Memory B cell (primary cell): Measurements from ENCODE around the gene SOS1.
A peak's percentile ranks its signal among the peaks of the same experiment; 100 is the strongest.
"Not testable (repeated sequence)": the region's sequence is repeated elsewhere in the genome, so short reads cannot be mapped to it uniquely, and the experiment has no call there.

ENCODE experiments used
- ATAC-seq: fragments of 150-1000 bp; cut with Tn5 transposase; 2 replicates; pipeline ENCODE4 v1.10.0; 2021; ENCODE audit warnings: low read depth, mild to moderate bottlenecking, moderate library complexity
- DNase-seq, 2 donors: peaks; one replicate each; pipeline ENCODE4 v3.0.0; 2022; ENCODE audit warnings: low spot score in 2 of 2
- H3K27ac Mint-ChIP-seq: one replicate; pipeline ENCODE4 v1.8.0; 2022; ENCODE audit warnings: mild to moderate bottlenecking, moderate library complexity, mixed read lengths
- H3K27me3 Mint-ChIP-seq: one replicate; pipeline ENCODE4 v1.8.0; 2022; ENCODE audit warnings: mixed read lengths
- H3K36me3 Mint-ChIP-seq: one replicate; pipeline ENCODE4 v1.8.0; 2022; ENCODE audit warnings: mild to moderate bottlenecking, mixed read lengths
- H3K4me1 Mint-ChIP-seq: one replicate; pipeline ENCODE4 v1.8.0; 2022; ENCODE audit warnings: mixed read lengths
- H3K4me3 Mint-ChIP-seq: one replicate; pipeline ENCODE4 v1.8.0; 2022; ENCODE audit warnings: mild to moderate bottlenecking, moderate library complexity, mixed read lengths
- H3K9me3 Mint-ChIP-seq: one replicate; pipeline ENCODE4 v1.8.0; 2022; ENCODE audit warnings: mixed read lengths

The SOS1 gene

GRCh38 chr2:39065616-39066015 is 55.2 kb downstream of the SOS1 start:
- Mint-ChIP-seq H3K36me3 (peaks cover 12% of the 10 kb centered on the region), H3K27ac (peak overlapping the region; percentile 37), H3K4me1 (peaks cover 13% of the 10 kb centered on the region), H3K9me3 (no peaks in the 10 kb centered on the region), H3K27me3 (no peaks in the 10 kb centered on the region), H3K4me3 (no peak overlapping the region)
- no peak for ATAC-seq
- no peak for DNase-seq

- DNase-seq, result no peak
- Mint-ChIP-seq H3K27me3 (no peaks in the 10 kb centered on the region), H3K36me3 (peaks cover 12% of the 10 kb centered on the region), H3K27ac (no peak overlapping the region), H3K9me3 (no peaks in the 10 kb centered on the region), H3K4me1 (peaks cover 5% of the 10 kb centered on the region), H3K4me3 (no peak overlapping the region)
- no peak for ATAC-seq
Observed at GRCh38 chr2:39062320-39062719, 58.5 kb downstream of the SOS1 start.

- peaks cover 2% of the 10 kb centered on the region for H3K4me1 Mint-ChIP-seq
- no peaks in the 10 kb centered on the region for H3K27me3 Mint-ChIP-seq
- no peak for DNase-seq
- no peak overlapping the region for H3K4me3 Mint-ChIP-seq
- ATAC-seq, result no peak
- no peaks in the 10 kb centered on the region for H3K9me3 Mint-ChIP-seq
- peak overlapping the region; percentile 4 for H3K27ac Mint-ChIP-seq
- H3K36me3 Mint-ChIP-seq, result peaks cover 8% of the 10 kb centered on the region
Observed at GRCh38 chr2:39061280-39061679, 59.6 kb downstream of the SOS1 start.

GRCh38 chr2:39059366-39059952 is 61.4 kb downstream of the SOS1 start:
- no peak overlapping the region for H3K4me3 Mint-ChIP-seq
- peaks cover 2% of the 10 kb centered on the region for H3K4me1 Mint-ChIP-seq
- peak in 1 of 2 donors; percentile 49 for DNase-seq
- no peaks in the 10 kb centered on the region for H3K9me3 Mint-ChIP-seq
- H3K27me3 Mint-ChIP-seq, result no peaks in the 10 kb centered on the region
- H3K27ac Mint-ChIP-seq, result no peak overlapping the region
- peaks cover 7% of the 10 kb centered on the region for H3K36me3 Mint-ChIP-seq
- no peak for ATAC-seq

GRCh38 chr2:39058101-39058500 is 62.8 kb downstream of the SOS1 start:
- H3K27ac Mint-ChIP-seq, result no peak overlapping the region

GRCh38 chr2:39052665-39053064 is 68.2 kb downstream of the SOS1 start:
- not testable (repeated sequence) for H3K27me3 Mint-ChIP-seq, ATAC-seq, H3K9me3 Mint-ChIP-seq, DNase-seq, H3K27ac Mint-ChIP-seq, H3K4me3 Mint-ChIP-seq, H3K4me1 Mint-ChIP-seq
- peaks cover 16% of the 10 kb centered on the region for H3K36me3 Mint-ChIP-seq

More at GRCh38 chr2:39058101-39058500, 62.8 kb downstream of the SOS1 start:
- Mint-ChIP-seq H3K9me3 (no peaks in the 10 kb centered on the region), H3K36me3 (peaks cover 10% of the 10 kb centered on the region), H3K4me3 (no peak overlapping the region), H3K4me1 (peaks cover 2% of the 10 kb centered on the region), H3K27me3 (no peaks in the 10 kb centered on the region)
- ATAC-seq (no peak), DNase-seq (no peak)

- Mint-ChIP-seq H3K4me3 (no peak overlapping the region), H3K27ac (no peak overlapping the region)
- ATAC-seq, result no peak
Observed at GRCh38 chr2:39050109-39050508, 70.7 kb downstream of the SOS1 start.

GRCh38 chr2:39039072-39039471 is 81.8 kb downstream of the SOS1 start:
- H3K4me1 Mint-ChIP-seq, result no peaks in the 10 kb centered on the region
- no peaks in the 10 kb centered on the region for H3K27me3 Mint-ChIP-seq
- H3K4me3 Mint-ChIP-seq, result no peak overlapping the region
- ATAC-seq (no peak), DNase-seq (no peak)
- H3K36me3 Mint-ChIP-seq, result peaks cover 5% of the 10 kb centered on the region
- H3K9me3 Mint-ChIP-seq, result no peaks in the 10 kb centered on the region
- H3K27ac Mint-ChIP-seq, result no peak overlapping the region

More at GRCh38 chr2:39050109-39050508, 70.7 kb downstream of the SOS1 start:
- Mint-ChIP-seq H3K36me3 (peaks cover 20% of the 10 kb centered on the region), H3K27me3 (no peaks in the 10 kb centered on the region), H3K9me3 (no peaks in the 10 kb centered on the region), H3K4me1 (peaks cover 2% of the 10 kb centered on the region)
- DNase-seq, result no peak

- DNase-seq (no peak), ATAC-seq (no peak)
Observed at GRCh38 chr2:39033980-39034379, 86.9 kb downstream of the SOS1 start.

GRCh38 chr2:39027421-39027820 is 93.4 kb downstream of the SOS1 start:
- Mint-ChIP-seq H3K27me3 (no peaks in the 10 kb centered on the region), H3K4me1 (no peaks in the 10 kb centered on the region), H3K36me3 (peaks cover 11% of the 10 kb centered on the region), H3K4me3 (no peak overlapping the region), H3K9me3 (no peaks in the 10 kb centered on the region), H3K27ac (no peak overlapping the region)
- ATAC-seq (no peak), DNase-seq (no peak)

More at GRCh38 chr2:39033980-39034379, 86.9 kb downstream of the SOS1 start:
- Mint-ChIP-seq H3K9me3 (no peaks in the 10 kb centered on the region), H3K4me1 (no peaks in the 10 kb centered on the region), H3K27me3 (no peaks in the 10 kb centered on the region), H3K36me3 (peaks cover 11% of the 10 kb centered on the region), H3K4me3 (no peak overlapping the region), H3K27ac (no peak overlapping the region)

GRCh38 chr2:39024833-39025232 is 96.0 kb downstream of the SOS1 start:
- H3K9me3 Mint-ChIP-seq, result no peaks in the 10 kb centered on the region
- peaks cover 7% of the 10 kb centered on the region for H3K36me3 Mint-ChIP-seq
- no peak overlapping the region for H3K4me3 Mint-ChIP-seq
- no peaks in the 10 kb centered on the region for H3K4me1 Mint-ChIP-seq
- DNase-seq (no peak), ATAC-seq (no peak)
- H3K27ac Mint-ChIP-seq, result no peak overlapping the region
- H3K27me3 Mint-ChIP-seq, result no peaks in the 10 kb centered on the region

- no peaks in the 10 kb centered on the region for H3K27me3 Mint-ChIP-seq
- DNase-seq (no peak), ATAC-seq (no peak)
- no peak overlapping the region for H3K27ac Mint-ChIP-seq
- peaks cover 8% of the 10 kb centered on the region for H3K36me3 Mint-ChIP-seq
- no peaks in the 10 kb centered on the region for H3K9me3 Mint-ChIP-seq
- no peaks in the 10 kb centered on the region for H3K4me1 Mint-ChIP-seq
- H3K4me3 Mint-ChIP-seq, result no peak overlapping the region
Observed at GRCh38 chr2:39023649-39024048, 97.2 kb downstream of the SOS1 start.

GRCh38 chr2:39022642-39023235 is 98.1 kb downstream of the SOS1 start:
- Mint-ChIP-seq H3K27me3 (no peaks in the 10 kb centered on the region), H3K36me3 (peaks cover 7% of the 10 kb centered on the region), H3K27ac (no peak overlapping the region), H3K9me3 (no peaks in the 10 kb centered on the region), H3K4me3 (no peak overlapping the region), H3K4me1 (no peaks in the 10 kb centered on the region)
- DNase-seq, result no peak
- no peak for ATAC-seq

GRCh38 chr2:39020383-39020782 is 100.5 kb downstream of the SOS1 start:
- ATAC-seq, result no peak
- Mint-ChIP-seq H3K27ac (no peak overlapping the region), H3K27me3 (no peaks in the 10 kb centered on the region), H3K4me3 (no peak overlapping the region), H3K9me3 (no peaks in the 10 kb centered on the region), H3K4me1 (no peaks in the 10 kb centered on the region), H3K36me3 (peaks cover 9% of the 10 kb centered on the region)
- DNase-seq, result no peak

GRCh38 chr2:39018638-39019037 is 102.2 kb downstream of the SOS1 start:
- Mint-ChIP-seq H3K9me3 (no peaks in the 10 kb centered on the region), H3K4me3 (no peak overlapping the region), H3K27ac (peak overlapping the region; percentile 48), H3K27me3 (no peaks in the 10 kb centered on the region), H3K4me1 (no peaks in the 10 kb centered on the region), H3K36me3 (peaks cover 8% of the 10 kb centered on the region)
- DNase-seq (no peak), ATAC-seq (no peak)
